Measurements from ENCODE around the gene TTLL7. TPM values are rescaled to one million over a fixed set of nuclear protein-coding genes. Genes with fewer than 3 reads are reported as not detected.

The TTLL7 gene
- total RNA-seq, 1 donor from 2014 or later: 15.0 TPM

GRCh38 chr1:83815330-83815729 is 183.6 kb downstream of the TTLL7 start:
- Histone ChIP-seq H3K36me3 (no peaks in the 10 kb centered on the region), H3K4me3 (no peak overlapping the region), H3K9me3 (no peaks in the 10 kb centered on the region), H3K27me3 (no peaks in the 10 kb centered on the region), H3K4me1 (no peaks in the 10 kb centered on the region), H3K27ac (no peak overlapping the region)
- TF ChIP-seq POLR2A (IDR thresholded peaks at IDR 0.05): no peak
- TF ChIP-seq POLR2AphosphoS5 (IDR thresholded peaks at IDR 0.05; ENCODE audit: insufficient read depth in 1 of 2, low read depth in 1 of 2): no peak
- TF ChIP-seq, protein P1, sequence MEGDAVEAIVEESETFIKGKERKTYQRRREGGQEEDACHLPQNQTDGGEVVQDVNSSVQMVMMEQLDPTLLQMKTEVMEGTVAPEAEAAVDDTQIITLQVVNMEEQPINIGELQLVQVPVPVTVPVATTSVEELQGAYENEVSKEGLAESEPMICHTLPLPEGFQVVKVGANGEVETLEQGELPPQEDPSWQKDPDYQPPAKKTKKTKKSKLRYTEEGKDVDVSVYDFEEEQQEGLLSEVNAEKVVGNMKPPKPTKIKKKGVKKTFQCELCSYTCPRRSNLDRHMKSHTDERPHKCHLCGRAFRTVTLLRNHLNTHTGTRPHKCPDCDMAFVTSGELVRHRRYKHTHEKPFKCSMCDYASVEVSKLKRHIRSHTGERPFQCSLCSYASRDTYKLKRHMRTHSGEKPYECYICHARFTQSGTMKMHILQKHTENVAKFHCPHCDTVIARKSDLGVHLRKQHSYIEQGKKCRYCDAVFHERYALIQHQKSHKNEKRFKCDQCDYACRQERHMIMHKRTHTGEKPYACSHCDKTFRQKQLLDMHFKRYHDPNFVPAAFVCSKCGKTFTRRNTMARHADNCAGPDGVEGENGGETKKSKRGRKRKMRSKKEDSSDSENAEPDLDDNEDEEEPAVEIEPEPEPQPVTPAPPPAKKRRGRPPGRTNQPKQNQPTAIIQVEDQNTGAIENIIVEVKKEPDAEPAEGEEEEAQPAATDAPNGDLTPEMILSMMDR (IDR thresholded peaks at IDR 0.05): no peak
- DNase-seq (ENCODE audit: extremely low spot score in 2 of 2): no peak
- intact Hi-C loops (cut with DNase I): no loop called here

Other genes starting within 250 kb of the TTLL7 start
- gene PRKACB, start 145.1 kb upstream of the TTLL7 start, total RNA-seq: 18.7 TPM

Data from vagina (tissue), 2 donors.